ENCODE data around the gene NECAB3.

- TF ChIP-seq CTCF (IDR thresholded peaks at IDR 0.05) (no peak), POLR2A (IDR thresholded peaks at IDR 0.05; ENCODE audit: low read depth) (no peak), POLR2AphosphoS5 (IDR thresholded peaks at IDR 0.05) (no peak)
These were observed 15.7 kb downstream of the NECAB3 start for GRCh38 chr20:33658510-33658909.
